WTC11 (cell line): ENCODE results near the gene HCST.

Experiments used
- CREB1 ChIP-seq: sonication (generic); formaldehyde crosslinking; IDR thresholded peaks from 2 replicates; pipeline ENCODE4 v1.8.0; 2023; ENCODE audit warnings: mild to moderate bottlenecking, missing genetic modification reagents
- CTCF ChIP-seq: fragments of 200-600 bp; IDR thresholded peaks from 2 replicates; pipeline ENCODE4 v1.8.0; 2022; ENCODE audit warnings: antibody characterized with exemption
- JUN ChIP-seq: sonication (generic); formaldehyde crosslinking; IDR thresholded peaks from 2 replicates; pipeline ENCODE4 v1.8.0; 2023; ENCODE audit warnings: mild to moderate bottlenecking, missing genetic modification reagents
- SMAD4 ChIP-seq: sonication (generic); formaldehyde crosslinking; IDR thresholded peaks from 2 replicates; pipeline ENCODE4 v1.8.0; 2022; ENCODE audit warnings: mild to moderate bottlenecking, missing genetic modification reagents
- ZNF317 ChIP-seq: sonication (generic); formaldehyde crosslinking; IDR thresholded peaks from 2 replicates; pipeline ENCODE4 v1.8.1; 2023; ENCODE audit warnings: low read depth, mild to moderate bottlenecking, moderate library complexity, missing genetic modification reagents, borderline replicate concordance
- ZNF416 ChIP-seq: fragments of 250-450 bp; sonication (Bioruptor Pico); IDR thresholded peaks from 2 replicates; pipeline ENCODE4 v1.9.0; 2021; ENCODE audit warnings: mild to moderate bottlenecking, inconsistent platforms

- TF ChIP-seq CTCF: no peak
- no peak for TF ChIP-seq ZNF317 (CRISPR knock-in tag)
- TF ChIP-seq CREB1 (CRISPR knock-in tag): peak; percentile 86; the same call in 1 of the 2 replicates
- no peak for TF ChIP-seq SMAD4
- TF ChIP-seq ZNF416: no peak
- TF ChIP-seq JUN (CRISPR knock-in tag): no peak
Measured at GRCh38 chr19:35879770-35880317, 22.5 kb upstream of the HCST start.
